HFFc6 (cell line): ENCODE measurements around the gene RTF1. TPM values are rescaled to one million over a fixed set of nuclear protein-coding genes. Genes with fewer than 3 reads are reported as not detected.

Source experiments
- DNase-seq: peaks from one replicate; pipeline ENCODE4 v3.0.0-alpha.2; 2018
- H3K27ac Mint-ChIP-seq: 2 replicates; pipeline ENCODE4 v1.8.0; 2020; ENCODE audit warnings: mild to moderate bottlenecking, mixed read lengths
- H3K27me3 Mint-ChIP-seq: 2 replicates; pipeline ENCODE4 v1.8.0; 2021; ENCODE audit warnings: mild to moderate bottlenecking, moderate library complexity, mixed read lengths; ENCODE audit not compliant: insufficient read depth
- H3K36me3 Mint-ChIP-seq: 2 replicates; pipeline ENCODE4 v1.8.0; 2021; ENCODE audit warnings: low read depth, mixed read lengths
- H3K4me1 Mint-ChIP-seq: 2 replicates; pipeline ENCODE4 v1.8.0; 2020; ENCODE audit warnings: low read depth, mixed read lengths
- H3K4me3 Mint-ChIP-seq: 2 replicates; pipeline ENCODE4 v1.8.0; 2020; ENCODE audit warnings: mild to moderate bottlenecking, moderate library complexity, mixed read lengths
- H3K9me3 Mint-ChIP-seq: 2 replicates; pipeline ENCODE4 v1.8.0; 2020; ENCODE audit warnings: mild to moderate bottlenecking, mixed read lengths
- CTCF ChIP-seq: fragments of 200-600 bp; sonication (generic); IDR thresholded peaks from 2 replicates; pipeline ENCODE4 v1.5.0; 2021; ENCODE audit warnings: antibody characterized with exemption, mild to moderate bottlenecking
- total RNA-seq, 6 experiments: library from RNA; stranded (reverse); fragmentation: NEBNext Ultra II Directional; extraction: Animal tissue kit (Norgen Biotek cat#: 25700); gene quantifications; 2 replicates in 1 of 6; 3 replicates in 5 of 6; pipeline ENCODE4 v1.2.3, GENCODE V29; 2021

RTF1 gene
- total RNA-seq, 6 experiments from 2014 or later: 32.3 to 38.3 (median 35.8) TPM

GRCh38 chr15:41476416-41477048 is 59.6 kb downstream of the RTF1 start:
- Mint-ChIP-seq H3K4me1 (peaks cover 10% of the 10 kb centered on the region), H3K27ac (peak overlapping the region; percentile 79), H3K9me3 (no peaks in the 10 kb centered on the region), H3K27me3 (peaks cover 4% of the 10 kb centered on the region; the same call in 1 of the 2 replicates), H3K4me3 (no peak overlapping the region), H3K36me3 (peaks cover 55% of the 10 kb centered on the region)
- DNase-seq: no peak
- no peak for TF ChIP-seq CTCF

- no peak overlapping the region for H3K4me3 Mint-ChIP-seq
Measured at GRCh38 chr15:41480396-41481140, 63.7 kb downstream of the RTF1 start.

GRCh38 chr15:41482110-41482877 is 65.4 kb downstream of the RTF1 start:
- Mint-ChIP-seq H3K9me3 (no peaks in the 10 kb centered on the region), H3K4me1 (peaks cover 4% of the 10 kb centered on the region), H3K27ac (no peak overlapping the region), H3K36me3 (peaks cover 51% of the 10 kb centered on the region), H3K4me3 (no peak overlapping the region), H3K27me3 (peaks cover 6% of the 10 kb centered on the region; the same call in 1 of the 2 replicates)
- no peak for TF ChIP-seq CTCF
- DNase-seq: no peak

More at GRCh38 chr15:41480396-41481140, 63.7 kb downstream of the RTF1 start:
- Mint-ChIP-seq H3K27me3 (peaks cover 8% of the 10 kb centered on the region; the same call in 1 of the 2 replicates), H3K27ac (no peak overlapping the region), H3K36me3 (peaks cover 63% of the 10 kb centered on the region), H3K9me3 (no peaks in the 10 kb centered on the region), H3K4me1 (peaks cover 10% of the 10 kb centered on the region)
- no peak for TF ChIP-seq CTCF
- no peak for DNase-seq

- peaks cover 46% of the 10 kb centered on the region for H3K36me3 Mint-ChIP-seq
- no peak for DNase-seq
- H3K27ac Mint-ChIP-seq: no peak overlapping the region
- no peaks in the 10 kb centered on the region for H3K9me3 Mint-ChIP-seq
- H3K4me3 Mint-ChIP-seq: no peak overlapping the region
- H3K27me3 Mint-ChIP-seq: peaks cover 7% of the 10 kb centered on the region; the same call in 1 of the 2 replicates
- peaks cover 6% of the 10 kb centered on the region for H3K4me1 Mint-ChIP-seq
- no peak for TF ChIP-seq CTCF
Measured at GRCh38 chr15:41483115-41483514, 66.2 kb downstream of the RTF1 start.

- H3K36me3 Mint-ChIP-seq: peaks cover 44% of the 10 kb centered on the region
- H3K9me3 Mint-ChIP-seq: no peaks in the 10 kb centered on the region
- H3K4me3 Mint-ChIP-seq: no peak overlapping the region
- no peak for TF ChIP-seq CTCF
- peaks cover 7% of the 10 kb centered on the region for H3K4me1 Mint-ChIP-seq
- H3K27ac Mint-ChIP-seq: no peak overlapping the region
- H3K27me3 Mint-ChIP-seq: peaks cover 7% of the 10 kb centered on the region; the same call in 1 of the 2 replicates
- DNase-seq: no peak
Measured at GRCh38 chr15:41483519-41483918, 66.6 kb downstream of the RTF1 start.
